GM19438 (cell line): Measurements from ENCODE around the gene KATNB1.
"Not testable (repeated sequence)": the region's sequence is repeated elsewhere in the genome, so short reads cannot be mapped to it uniquely, and the experiment has no call there.

Experiments used
- ATAC-seq: cut with Tn5 transposase; IDR thresholded peaks from one replicate; pipeline ENCODE4 v1.9.1; 2021; ENCODE audit warnings: low read depth; ENCODE audit not compliant: unreplicated experiment

The KATNB1 gene

GRCh38 chr16:57786632-57787518 lies 51.3 kb downstream of the KATNB1 start:
- ATAC-seq = no peak

GRCh38 chr16:57787519-57787905 lies 51.9 kb downstream of the KATNB1 start:
- no peak for ATAC-seq

- no peak for ATAC-seq
These were observed 52.8 kb downstream of the KATNB1 start for GRCh38 chr16:57788252-57788841.

GRCh38 chr16:57788951-57789350 lies 53.4 kb downstream of the KATNB1 start:
- no peak for ATAC-seq

- ATAC-seq = no peak
These were observed 55.8 kb downstream of the KATNB1 start for GRCh38 chr16:57791195-57791892.

GRCh38 chr16:57791893-57792461 lies 56.4 kb downstream of the KATNB1 start:
- no peak for ATAC-seq

GRCh38 chr16:57794849-57795430 lies 59.4 kb downstream of the KATNB1 start:
- no peak for ATAC-seq

GRCh38 chr16:57795431-57795878 lies 59.9 kb downstream of the KATNB1 start:
- no peak for ATAC-seq

GRCh38 chr16:57796014-57796413 lies 60.4 kb downstream of the KATNB1 start:
- ATAC-seq = not testable (repeated sequence)

GRCh38 chr16:57797216-57797525 lies 61.6 kb downstream of the KATNB1 start:
- no peak for ATAC-seq

GRCh38 chr16:57797526-57798266 lies 62.1 kb downstream of the KATNB1 start:
- no peak for ATAC-seq

GRCh38 chr16:57798267-57798810 lies 62.8 kb downstream of the KATNB1 start:
- ATAC-seq = no peak

GRCh38 chr16:57798953-57799599 lies 63.5 kb downstream of the KATNB1 start:
- no peak for ATAC-seq

GRCh38 chr16:57799600-57800199 lies 64.1 kb downstream of the KATNB1 start:
- no peak for ATAC-seq

- ATAC-seq = no peak
These were observed 64.9 kb downstream of the KATNB1 start for GRCh38 chr16:57800200-57801097.

- ATAC-seq = no peak
These were observed 65.7 kb downstream of the KATNB1 start for GRCh38 chr16:57801098-57801808.

- no peak for ATAC-seq
These were observed 66.3 kb downstream of the KATNB1 start for GRCh38 chr16:57801809-57802340.
